Activated T-cell treated with anti-CD3 and anti-CD28 coated beads, Interleukin-2, amount 50 U/mL, for 72 hours (primary cell): ENCODE results near the gene KRT75. TPM values are rescaled to one million over a fixed set of nuclear protein-coding genes. Genes with fewer than 3 reads are reported as not detected.

Experiments
- total RNA-seq, 2 donors: library from RNA; stranded (reverse); gene quantifications; one replicate each; pipeline ENCODE4 v1.2.3, GENCODE V29; 2022

The KRT75 gene
- total RNA-seq, 2 donors from 2014 or later: not detected

Other genes with a start within 250 kb of the KRT75 start
- gene KRT80, start 242.4 kb downstream of the KRT75 start, total RNA-seq: not detected
- 10 to 100 TPM; 23.1 to 25.4 TPM for gene KRT7, start 201.1 kb downstream of the KRT75 start, total RNA-seq
- under 1 TPM; 0.82 to 1.00 TPM for gene KRT86, start 159.7 kb downstream of the KRT75 start, total RNA-seq
- not detected for gene KRT81, start 142.8 kb downstream of the KRT75 start, total RNA-seq
- not detected for gene KRT83, start 113.0 kb downstream of the KRT75 start, total RNA-seq
- not detected for gene KRT85, start 66.9 kb downstream of the KRT75 start, total RNA-seq
- not detected for gene KRT84, start 48.7 kb downstream of the KRT75 start, total RNA-seq
- gene KRT82, start 28.0 kb downstream of the KRT75 start, total RNA-seq: not detected
- not detected for gene KRT6B, start 17.8 kb upstream of the KRT75 start, total RNA-seq
- gene KRT6C, start 39.4 kb upstream of the KRT75 start, total RNA-seq: not detected
- gene KRT6A, start 58.9 kb upstream of the KRT75 start, total RNA-seq: not detected
- not detected for gene KRT5, start 86.0 kb upstream of the KRT75 start, total RNA-seq
- not detected for gene KRT71, start 118.8 kb upstream of the KRT75 start, total RNA-seq
- under 1 TPM in 1 of 2 donors, not detected in 1; 0.12 TPM for gene KRT74, start 139.5 kb upstream of the KRT75 start, total RNA-seq
- 1 to 10 TPM in 1 of 2 donors, under 1 TPM in 1; 0.31 to 2.3 TPM for gene KRT72, start 167.1 kb upstream of the KRT75 start, total RNA-seq
- 1 to 10 TPM in 1 of 2 donors, under 1 TPM in 1; 0.36 to 1.3 TPM for gene KRT73, start 184.2 kb upstream of the KRT75 start, total RNA-seq
- gene KRT2, start 217.8 kb upstream of the KRT75 start, total RNA-seq: not detected
- gene KRT1, start 246.0 kb upstream of the KRT75 start, total RNA-seq: not detected